ENCODE measurements around the gene FRMD4A.

FRMD4A gene

DNA sequence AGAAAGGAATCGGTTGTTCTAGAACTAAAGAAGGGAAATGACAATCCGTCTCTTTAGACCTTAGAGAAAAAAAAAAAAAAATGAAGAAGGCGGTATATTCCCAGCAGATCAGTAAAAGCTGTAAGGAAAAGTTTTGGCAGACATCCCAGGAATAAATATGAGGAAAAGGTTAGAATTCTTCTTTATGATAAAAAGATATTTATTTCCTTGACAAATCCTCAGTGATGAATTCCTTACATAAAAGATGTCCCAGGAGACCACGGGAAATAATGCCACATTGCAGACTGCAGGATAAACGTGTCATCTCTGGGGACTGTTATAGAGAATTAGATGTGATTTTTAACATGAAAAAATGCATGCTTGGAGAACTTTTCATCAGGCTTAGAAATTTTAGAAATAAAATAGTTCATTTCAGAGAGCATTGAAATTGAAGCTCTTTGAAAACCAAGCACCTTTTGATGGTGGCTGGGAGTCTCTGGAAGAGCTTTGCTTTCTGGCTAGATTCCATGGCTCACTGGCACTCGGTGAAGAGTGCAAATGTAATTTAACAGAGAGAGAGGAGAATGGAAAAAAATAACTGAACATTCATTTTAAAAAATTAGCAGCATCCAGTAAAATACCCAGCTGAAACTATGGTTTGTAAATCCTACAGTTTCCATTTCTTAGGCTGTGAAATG, 645.8 kb downstream of the FRMD4A start:
- no peak for ATAC-seq

DNA sequence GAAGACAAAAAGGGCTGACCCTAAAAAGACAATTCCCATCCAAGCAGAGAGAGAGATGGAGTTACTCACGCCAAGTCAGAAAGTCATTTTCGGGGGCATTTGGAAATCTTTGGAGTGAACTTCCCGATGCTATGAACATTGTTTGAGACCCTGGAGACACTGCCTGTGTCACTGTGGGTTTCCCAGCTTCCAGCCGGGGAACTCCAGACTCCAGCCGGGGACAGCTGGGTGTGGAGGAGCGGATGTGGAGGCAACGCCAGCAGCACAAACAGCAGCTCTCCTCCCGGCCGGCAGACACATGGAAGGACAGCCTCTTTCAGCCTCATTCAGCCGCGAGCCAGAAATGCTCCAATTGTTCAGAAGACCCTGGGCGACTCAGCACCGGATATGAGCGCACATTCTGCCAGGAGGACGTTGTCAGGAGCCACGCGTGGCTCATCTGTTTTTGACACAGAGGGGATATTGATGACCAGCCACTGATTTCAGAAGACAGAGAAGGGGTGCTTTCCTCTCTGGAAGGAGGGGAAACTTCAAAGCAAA, 646.4 kb downstream of the FRMD4A start:
- ATAC-seq, result no peak

GRCh38 chr10:13683017-13683416, 647.7 kb downstream of the FRMD4A start:
- ATAC-seq, result no peak

- ATAC-seq, result no peak
Measured at GRCh38 chr10:13681960-13682359, 648.8 kb downstream of the FRMD4A start.

DNA sequence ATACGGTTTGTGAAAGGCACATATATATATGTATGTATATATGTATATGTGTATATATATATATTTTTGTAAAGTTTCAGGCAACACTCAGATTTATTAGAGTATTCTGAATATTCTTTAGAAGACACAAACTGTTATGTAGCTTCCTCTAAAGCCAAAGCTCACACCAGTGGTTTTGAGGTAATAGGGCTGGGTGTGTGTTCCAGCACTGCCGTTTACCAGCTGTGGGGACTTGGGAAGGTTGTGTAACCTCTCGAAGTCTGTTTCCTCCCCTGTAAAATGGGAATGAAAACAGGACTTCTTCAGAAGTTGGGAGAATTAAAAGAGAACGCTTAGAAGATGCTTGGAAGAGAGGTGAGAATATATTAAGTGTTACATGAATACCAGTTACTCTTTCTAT, 649.2 kb downstream of the FRMD4A start:
- no peak for ATAC-seq

DNA sequence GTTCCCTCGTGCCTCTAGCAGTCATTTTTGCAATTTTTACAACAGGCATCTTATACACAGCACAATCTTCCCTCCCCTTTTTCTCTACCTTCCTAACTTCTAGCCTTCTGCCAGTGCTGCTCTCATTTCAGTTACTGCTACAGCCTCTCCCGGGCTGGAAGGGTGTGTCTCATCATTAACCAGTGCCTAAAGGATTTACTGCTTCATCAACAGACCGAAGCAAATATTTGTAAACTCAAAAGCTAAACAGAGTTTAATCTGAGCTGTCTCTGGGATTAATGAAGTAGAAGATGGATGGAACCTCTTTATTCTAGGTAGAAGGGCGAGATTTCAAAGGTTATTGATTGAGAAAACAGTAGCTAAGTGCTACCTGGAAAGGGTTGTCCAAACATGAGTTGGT, 649.6 kb downstream of the FRMD4A start:
- no peak for ATAC-seq

- ATAC-seq, result no peak
Measured at GRCh38 chr10:13678101-13678843, 652.5 kb downstream of the FRMD4A start.

DNA sequence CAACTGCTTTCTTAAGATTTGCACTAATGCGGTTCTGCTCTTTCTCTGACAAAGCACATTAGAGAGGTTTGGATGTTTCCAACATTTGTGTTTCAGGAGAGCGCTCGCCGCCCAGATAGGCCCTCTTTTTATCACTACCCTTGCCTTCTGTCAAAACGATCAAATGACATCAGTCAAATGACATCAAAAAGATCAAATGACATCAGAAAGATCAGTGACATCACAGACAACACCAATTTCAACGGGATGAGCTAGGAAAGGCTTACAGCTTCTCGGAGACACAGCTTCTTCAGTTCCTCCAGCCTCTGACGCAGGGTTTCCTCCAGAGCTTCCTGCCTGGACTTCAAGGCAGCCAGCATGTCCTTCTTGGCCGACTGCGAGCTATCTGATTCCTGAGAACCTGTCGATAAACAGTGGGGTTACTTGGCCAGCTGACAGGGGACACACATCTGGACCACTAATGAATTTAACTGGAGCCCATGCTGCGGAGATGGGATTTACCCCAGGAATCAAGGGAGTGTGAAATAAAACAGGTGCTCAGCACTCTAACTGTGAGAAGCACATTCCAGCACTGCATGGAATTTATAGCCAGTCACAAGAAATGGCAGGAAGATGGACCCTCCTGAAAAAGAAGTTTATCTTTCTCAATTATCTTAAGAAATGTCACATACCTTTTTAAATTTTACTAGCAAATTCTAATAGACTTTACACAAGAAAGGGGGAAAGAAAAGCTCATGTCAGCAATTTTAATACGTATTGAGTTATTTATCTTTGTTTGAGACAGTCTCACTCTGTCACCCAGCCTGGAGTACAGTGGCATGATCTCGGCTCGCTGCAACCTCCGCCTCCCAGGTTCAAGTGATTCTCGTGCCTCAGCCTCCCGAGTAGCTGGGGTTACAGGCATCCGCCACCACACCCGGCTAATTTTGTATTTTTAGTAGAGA, 655.8 kb downstream of the FRMD4A start:
- ATAC-seq, result no peak

DNA sequence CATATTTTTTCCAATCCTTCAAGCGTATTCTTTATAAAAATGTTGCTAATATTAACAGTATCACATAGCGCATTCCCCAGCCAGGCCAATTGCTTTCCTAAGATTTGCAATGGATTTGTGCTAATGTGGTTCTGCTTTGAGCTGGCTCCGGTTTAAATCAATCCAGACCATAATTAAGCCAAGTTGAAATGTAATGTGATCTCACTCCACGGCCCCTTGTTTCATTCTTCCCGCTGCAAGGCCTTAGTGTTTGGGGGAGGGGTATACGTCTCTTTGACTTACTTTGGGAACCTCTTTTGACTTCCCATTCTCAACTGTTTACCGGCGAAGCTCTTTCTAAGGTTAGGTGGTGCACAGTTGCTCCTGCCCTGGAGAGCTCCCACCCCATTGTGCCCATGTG, 657.6 kb downstream of the FRMD4A start:
- no peak for ATAC-seq

DNA sequence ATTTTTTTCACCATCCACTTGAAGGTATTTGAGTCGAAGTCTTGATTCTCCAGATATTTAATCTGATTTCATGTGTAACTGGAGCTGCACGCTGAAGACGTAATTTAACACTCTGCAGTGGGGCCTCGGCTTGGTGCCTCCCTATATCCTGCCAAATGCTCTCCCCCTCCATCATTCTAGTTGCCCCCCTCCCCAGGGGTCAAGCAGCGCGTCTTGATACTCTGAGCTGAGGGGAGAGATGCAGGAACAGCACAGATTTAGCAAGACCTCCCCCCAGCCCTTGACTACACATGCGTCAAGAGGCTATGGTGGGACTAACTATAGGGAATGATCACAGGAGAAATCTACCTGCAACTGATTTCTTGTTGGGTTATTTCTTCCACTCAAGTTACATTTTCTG, 658.2 kb downstream of the FRMD4A start:
- no peak for ATAC-seq

GRCh38 chr10:13671904-13672303, 658.8 kb downstream of the FRMD4A start:
- no peak for ATAC-seq

DNA sequence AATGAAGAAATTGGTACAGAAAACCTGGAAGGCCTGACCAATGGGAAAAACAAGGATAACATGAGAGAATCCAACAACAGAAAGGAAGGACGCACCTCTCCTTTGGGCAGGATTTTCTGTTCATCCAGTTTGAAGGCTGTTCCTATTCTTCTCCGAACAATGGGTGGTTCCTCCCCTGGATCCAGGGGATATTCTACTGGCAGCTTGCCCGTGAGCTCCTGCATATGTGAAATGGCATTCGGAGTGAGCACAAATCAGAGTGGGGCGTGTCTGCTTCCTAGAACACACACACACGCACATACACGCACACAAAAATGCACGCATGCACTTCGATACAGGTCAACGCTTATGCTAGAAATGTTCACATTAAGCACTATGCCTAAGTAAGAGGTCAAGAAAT, 660.4 kb downstream of the FRMD4A start:
- no peak for ATAC-seq

GRCh38 chr10:13669901-13670300, 660.8 kb downstream of the FRMD4A start:
- no peak for ATAC-seq

- no peak for ATAC-seq
Measured at GRCh38 chr10:13669182-13669855, 661.4 kb downstream of the FRMD4A start.

DNA sequence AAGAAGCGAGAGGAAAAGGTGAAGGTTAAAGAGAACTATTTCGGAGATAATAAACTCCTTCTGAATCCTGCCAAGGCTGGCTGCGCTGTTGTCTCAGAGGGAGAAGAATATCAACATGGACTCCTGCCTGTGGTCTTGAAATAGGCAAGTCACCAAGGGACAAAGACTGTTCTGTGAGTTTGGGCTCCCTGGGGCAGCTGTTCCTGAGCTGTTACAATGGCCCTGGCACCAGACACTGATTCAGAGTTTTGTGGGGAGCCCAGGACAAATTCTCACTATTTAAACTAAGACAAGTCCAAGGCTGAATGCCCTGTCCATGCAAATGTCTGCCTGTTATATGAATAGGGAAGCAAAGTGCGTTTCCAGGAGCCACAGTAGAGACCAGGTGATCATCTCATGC, 662.6 kb downstream of the FRMD4A start:
- ATAC-seq, result no peak

DNA sequence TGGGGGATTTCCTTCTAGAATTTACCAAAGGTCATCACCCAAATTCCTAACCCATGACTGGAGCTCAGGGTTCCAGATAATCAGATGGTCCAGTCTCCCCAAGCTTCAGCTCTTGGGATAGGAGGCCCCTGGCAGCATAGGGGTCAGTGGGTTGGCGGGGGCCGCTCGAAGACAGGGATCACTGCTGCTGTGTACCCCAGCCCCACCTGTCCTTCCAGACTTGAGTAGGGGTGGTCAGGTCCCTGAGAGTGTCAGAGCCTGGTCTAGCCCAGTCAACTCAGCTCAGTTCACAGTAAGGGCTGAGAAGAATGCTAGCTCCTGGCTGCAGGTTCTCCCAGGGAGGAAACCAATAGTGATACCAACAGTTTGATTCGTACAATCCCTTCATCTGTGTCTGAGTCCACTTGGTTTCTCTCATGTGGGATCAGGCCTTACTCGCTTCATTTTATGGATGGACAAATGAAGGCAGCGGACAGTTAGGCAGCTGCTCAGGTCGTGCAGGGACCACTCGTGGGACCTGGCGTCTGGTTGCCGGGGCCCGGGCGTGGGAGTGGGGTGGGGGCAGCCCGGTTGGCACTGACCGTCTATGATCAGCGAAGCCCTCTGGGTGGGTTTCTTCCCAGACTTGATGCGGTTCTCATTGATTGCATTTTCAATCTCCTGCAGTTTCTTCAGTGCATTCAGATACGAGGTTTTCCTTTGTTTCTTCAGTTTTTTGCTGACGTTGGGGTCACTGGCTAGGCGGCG, 665.0 kb downstream of the FRMD4A start:
- ATAC-seq, result no peak

DNA sequence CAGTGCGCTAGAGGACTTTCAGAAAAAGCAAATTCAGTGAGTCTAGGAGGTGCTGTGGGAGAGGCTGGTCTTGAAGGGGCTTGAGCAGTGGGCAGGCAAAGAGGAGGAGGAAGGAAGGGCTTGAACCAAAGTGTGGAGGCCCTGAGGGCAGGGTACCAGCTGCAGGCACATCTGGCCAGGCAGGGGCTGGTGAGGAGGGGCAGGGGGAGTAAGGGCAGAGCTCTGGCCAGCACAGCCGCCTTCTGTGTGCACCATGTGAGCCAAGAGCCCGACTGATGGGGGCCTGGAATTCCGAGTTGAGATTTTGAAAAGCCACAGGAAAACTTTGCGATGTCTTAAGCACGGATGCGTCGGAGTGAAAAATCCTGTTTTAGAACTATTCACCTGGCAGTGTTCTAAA, 669.5 kb downstream of the FRMD4A start:
- no peak for ATAC-seq

GRCh38 chr10:13660551-13660920, 670.2 kb downstream of the FRMD4A start:
- ATAC-seq, result no peak

- peak in 1 of 2 donors; percentile 46 for ATAC-seq
Measured at GRCh38 chr10:13659887-13660550, 670.7 kb downstream of the FRMD4A start.

DNA sequence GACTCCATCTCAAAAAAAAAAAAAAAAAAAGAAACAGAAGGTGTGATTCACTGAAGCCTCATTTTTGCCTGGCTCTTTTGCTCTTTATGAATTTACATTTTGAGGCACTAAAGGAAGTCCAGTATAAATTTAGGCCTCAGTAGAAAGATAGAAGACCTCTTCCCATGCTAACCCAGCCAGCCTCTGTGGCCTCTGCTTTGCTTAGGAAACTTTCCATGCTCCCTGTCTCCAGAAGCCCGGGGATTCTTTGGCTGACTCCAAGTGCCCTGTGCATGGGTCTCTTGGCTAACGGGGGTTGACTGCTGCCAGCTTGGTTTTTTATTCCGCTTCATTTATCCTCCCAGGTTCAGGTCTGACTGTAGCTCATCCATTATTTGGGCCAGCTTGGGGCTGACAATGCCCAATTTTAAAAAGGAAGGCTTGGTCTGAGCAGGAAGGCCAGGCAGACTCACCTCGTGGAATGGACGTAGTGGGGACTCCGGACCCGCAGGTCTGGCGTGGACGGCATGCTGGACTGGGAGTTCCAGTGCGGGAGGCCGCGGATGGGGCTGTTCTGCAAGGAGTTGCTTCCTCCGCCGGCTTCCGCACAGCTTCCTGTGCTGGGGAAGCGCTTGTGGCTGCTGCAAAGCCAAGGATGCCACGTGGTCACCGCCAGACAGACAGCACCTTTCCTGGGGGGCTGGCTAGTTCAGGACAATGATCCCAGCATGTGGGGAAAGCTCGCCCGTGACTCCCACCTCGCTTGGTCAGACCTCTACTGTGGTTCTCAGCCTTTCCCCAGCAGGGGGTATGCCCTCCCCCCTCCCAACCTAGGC, 671.6 kb downstream of the FRMD4A start:
- ATAC-seq, result no peak
